ENCODE measurements around the gene DYRK2. TPM values are rescaled to one million over a fixed set of nuclear protein-coding genes. Genes with fewer than 3 reads are reported as not detected.

DYRK2 gene
- total and polyA plus RNA-seq, 12 donors: 2.8 to 22.4 (median 14.1) TPM

GRCh38 chr12:67677166-67677565 lies 28.6 kb downstream of the DYRK2 start:
- Histone ChIP-seq H3K4me1 (replicated peaks in 1 of 2) (peaks cover 15 to 16% of the 10 kb centered on the region in 2 donors), H3K9me3 (replicated peaks in 1 of 3) (no peaks in the 10 kb centered on the region), H3K27ac (no peak overlapping the region), H3K27me3 (no peaks in the 10 kb centered on the region), H3K36me3 (replicated peaks in 1 of 2) (no peaks in the 10 kb centered on the region), H3K4me3 (no peak overlapping the region)
- intact Hi-C loops (cut with DNase I): no loop called here
- WGBS, 4 donors: 93 to 97% (median 96%) methylated on average over 3 of the region's 3 CpGs
- DNase-seq: no peak
- TF ChIP-seq, protein P1, sequence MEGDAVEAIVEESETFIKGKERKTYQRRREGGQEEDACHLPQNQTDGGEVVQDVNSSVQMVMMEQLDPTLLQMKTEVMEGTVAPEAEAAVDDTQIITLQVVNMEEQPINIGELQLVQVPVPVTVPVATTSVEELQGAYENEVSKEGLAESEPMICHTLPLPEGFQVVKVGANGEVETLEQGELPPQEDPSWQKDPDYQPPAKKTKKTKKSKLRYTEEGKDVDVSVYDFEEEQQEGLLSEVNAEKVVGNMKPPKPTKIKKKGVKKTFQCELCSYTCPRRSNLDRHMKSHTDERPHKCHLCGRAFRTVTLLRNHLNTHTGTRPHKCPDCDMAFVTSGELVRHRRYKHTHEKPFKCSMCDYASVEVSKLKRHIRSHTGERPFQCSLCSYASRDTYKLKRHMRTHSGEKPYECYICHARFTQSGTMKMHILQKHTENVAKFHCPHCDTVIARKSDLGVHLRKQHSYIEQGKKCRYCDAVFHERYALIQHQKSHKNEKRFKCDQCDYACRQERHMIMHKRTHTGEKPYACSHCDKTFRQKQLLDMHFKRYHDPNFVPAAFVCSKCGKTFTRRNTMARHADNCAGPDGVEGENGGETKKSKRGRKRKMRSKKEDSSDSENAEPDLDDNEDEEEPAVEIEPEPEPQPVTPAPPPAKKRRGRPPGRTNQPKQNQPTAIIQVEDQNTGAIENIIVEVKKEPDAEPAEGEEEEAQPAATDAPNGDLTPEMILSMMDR (IDR thresholded peaks at IDR 0.05): no peak
- TF ChIP-seq POLR2A (IDR thresholded peaks at IDR 0.05): no peak

DNA sequence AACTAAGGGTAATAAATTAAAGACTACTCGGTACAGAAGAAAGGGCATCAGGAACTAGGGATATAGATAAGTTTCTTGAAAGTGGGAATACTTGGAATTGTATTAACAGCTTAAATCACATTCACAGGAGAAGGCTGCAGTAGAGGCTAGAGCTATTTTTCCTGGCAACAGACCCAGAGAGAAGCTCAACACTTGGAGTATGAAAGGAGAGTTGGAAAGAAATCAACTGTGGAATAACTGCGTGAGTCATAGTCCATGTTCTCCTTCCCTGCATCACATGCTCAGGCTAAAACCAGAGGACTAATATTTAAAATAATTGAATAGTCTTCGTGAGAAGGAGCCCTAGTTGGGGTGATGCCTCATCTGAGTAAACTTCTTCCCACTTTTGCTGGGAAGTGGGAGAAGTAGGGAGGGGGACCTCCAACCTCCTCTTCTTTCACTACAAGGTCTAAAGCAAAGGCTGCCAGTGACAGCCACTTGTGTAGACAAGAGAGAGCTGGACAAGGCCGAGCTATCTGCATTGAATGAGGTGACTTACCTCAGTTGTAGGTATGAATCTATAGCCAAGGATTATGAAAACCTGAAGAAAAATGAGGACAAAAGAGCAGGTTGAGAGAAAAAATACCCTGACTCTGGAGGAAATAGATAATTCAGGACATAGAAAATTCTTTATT lies 32.7 kb downstream of the DYRK2 start:
- Histone ChIP-seq H3K36me3 (replicated peaks in 1 of 2) (no peaks in the 10 kb centered on the region), H3K9me3 (replicated peaks in 1 of 3) (no peaks in the 10 kb centered on the region), H3K4me1 (replicated peaks in 1 of 2) (peaks cover 14 to 15% of the 10 kb centered on the region in 2 donors), H3K27me3 (no peaks in the 10 kb centered on the region), H3K27ac (peak overlapping the region in 3 of 5 donors; percentile 24 to 54 (median 51)), H3K4me3 (no peak overlapping the region)
- intact Hi-C loops (cut with DNase I): no loop called here
- no peak for TF ChIP-seq POLR2A (IDR thresholded peaks at IDR 0.05)
- TF ChIP-seq, protein P1 (IDR thresholded peaks at IDR 0.05): no peak
- WGBS, 4 donors: 36 to 47% (median 42%) methylated on average over 4 of the region's 4 CpGs
- DNase-seq: peak in 6 of 7 donors; percentile 30 to 66 (median 54)

DNA sequence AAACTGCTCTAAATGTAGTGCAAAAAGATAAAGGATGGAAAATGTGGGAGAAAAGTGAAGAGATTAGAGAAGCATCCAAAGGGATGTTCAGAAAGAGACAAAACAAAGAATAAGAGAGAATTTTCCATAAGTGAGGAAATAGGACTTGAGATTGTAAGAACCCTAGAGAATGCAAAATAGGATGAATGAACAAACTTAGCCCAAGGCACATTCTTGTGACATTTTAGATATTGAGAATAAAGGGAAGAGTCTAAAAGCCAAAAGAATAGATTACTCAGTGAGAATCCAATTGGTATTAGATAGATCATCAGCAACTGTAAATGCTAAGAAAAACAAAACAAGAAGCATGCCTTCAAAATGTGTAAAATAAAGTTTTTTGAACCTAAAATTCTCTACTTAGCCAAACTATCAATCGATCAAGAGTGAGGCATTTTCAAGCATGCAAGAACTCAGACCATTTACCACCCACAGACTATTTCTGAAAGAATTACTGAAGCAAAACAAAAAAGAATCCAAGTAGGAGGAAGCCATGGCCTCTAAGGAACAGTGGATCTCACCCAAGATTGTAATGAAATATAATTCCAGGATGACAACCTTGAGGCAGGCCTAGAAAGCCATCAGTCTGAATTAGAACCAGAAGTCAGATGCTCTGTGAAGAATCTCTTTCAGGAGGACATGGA lies 33.5 kb downstream of the DYRK2 start:
- Histone ChIP-seq H3K27ac (peak overlapping the region in 1 of 5 donors; percentile 54), H3K9me3 (replicated peaks in 1 of 3) (no peaks in the 10 kb centered on the region)
- intact Hi-C loops (cut with DNase I): no loop called here

GRCh38 chr12:67689385-67689784 lies 40.8 kb downstream of the DYRK2 start:
- 50 to 67% (median 59%) methylated on average over 1 of the region's 1 CpG for WGBS, 4 donors
- Histone ChIP-seq H3K36me3 (replicated peaks in 1 of 2) (no peaks in the 10 kb centered on the region), H3K27ac (no peak overlapping the region), H3K4me1 (replicated peaks in 1 of 2) (no peaks in the 10 kb centered on the region), H3K27me3 (no peaks in the 10 kb centered on the region), H3K9me3 (replicated peaks in 1 of 3) (no peaks in the 10 kb centered on the region), H3K4me3 (no peak overlapping the region)
- DNase-seq: no peak
- intact Hi-C loops (cut with DNase I): no loop called here
- no peak for TF ChIP-seq POLR2A (IDR thresholded peaks at IDR 0.05)
- TF ChIP-seq, protein P1 (IDR thresholded peaks at IDR 0.05): no peak

More for the DNA sequence above, 33.5 kb downstream of the DYRK2 start:
- DNase-seq: no peak
- H3K4me3 ChIP-seq: no peak overlapping the region
- no peaks in the 10 kb centered on the region for H3K27me3 ChIP-seq
- peaks cover 14 to 15% of the 10 kb centered on the region in 2 donors for H3K4me1 ChIP-seq (replicated peaks in 1 of 2)
- 81 to 94% (median 86%) methylated on average over 1 of the region's 1 CpG for WGBS, 4 donors
- TF ChIP-seq POLR2A (IDR thresholded peaks at IDR 0.05): no peak
- TF ChIP-seq, protein P1 (IDR thresholded peaks at IDR 0.05): no peak
- no peaks in the 10 kb centered on the region for H3K36me3 ChIP-seq (replicated peaks in 1 of 2)

All from adrenal gland (tissue), 12 donors.